ENCODE data around the gene SMCO2. TPM values are rescaled to one million over a fixed set of nuclear protein-coding genes. Genes with fewer than 3 reads are reported as not detected.

Gene SMCO2
- total RNA-seq, 1 donor from 2014 or later = 0.46 TPM

DNA sequence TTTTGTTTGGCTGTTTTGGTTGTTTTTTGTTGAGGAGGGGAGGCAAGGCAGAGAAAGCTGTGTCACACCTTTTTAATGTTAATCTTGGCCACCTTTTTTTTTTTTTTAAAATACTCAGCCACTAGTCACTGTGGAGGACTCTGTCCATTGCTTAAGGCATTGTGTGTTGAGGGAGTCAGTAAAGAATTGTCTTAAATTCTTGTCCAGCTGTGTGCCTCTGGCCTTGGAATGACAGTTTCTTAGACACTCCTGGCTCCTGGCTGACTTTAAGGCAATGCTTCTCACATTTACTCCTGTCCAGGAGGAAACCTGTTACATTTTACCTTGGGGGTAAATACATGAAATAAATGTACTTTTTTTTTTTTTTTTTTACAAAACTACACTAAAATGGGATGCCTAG, 18.1 kb upstream of the SMCO2 start:
- Mint-ChIP-seq H3K4me1 (ENCODE audit: unreplicated experiment) (no peaks in the 10 kb centered on the region), H3K9me3 (ENCODE audit: unreplicated experiment) (no peaks in the 10 kb centered on the region), H3K27ac (ENCODE audit: unreplicated experiment) (no peak overlapping the region), H3K36me3 (ENCODE audit: low read depth, unreplicated experiment) (no peaks in the 10 kb centered on the region), H3K27me3 (ENCODE audit: unreplicated experiment) (no peaks in the 10 kb centered on the region), H3K4me3 (ENCODE audit: unreplicated experiment) (no peak overlapping the region)
- TF ChIP-seq, protein P1, sequence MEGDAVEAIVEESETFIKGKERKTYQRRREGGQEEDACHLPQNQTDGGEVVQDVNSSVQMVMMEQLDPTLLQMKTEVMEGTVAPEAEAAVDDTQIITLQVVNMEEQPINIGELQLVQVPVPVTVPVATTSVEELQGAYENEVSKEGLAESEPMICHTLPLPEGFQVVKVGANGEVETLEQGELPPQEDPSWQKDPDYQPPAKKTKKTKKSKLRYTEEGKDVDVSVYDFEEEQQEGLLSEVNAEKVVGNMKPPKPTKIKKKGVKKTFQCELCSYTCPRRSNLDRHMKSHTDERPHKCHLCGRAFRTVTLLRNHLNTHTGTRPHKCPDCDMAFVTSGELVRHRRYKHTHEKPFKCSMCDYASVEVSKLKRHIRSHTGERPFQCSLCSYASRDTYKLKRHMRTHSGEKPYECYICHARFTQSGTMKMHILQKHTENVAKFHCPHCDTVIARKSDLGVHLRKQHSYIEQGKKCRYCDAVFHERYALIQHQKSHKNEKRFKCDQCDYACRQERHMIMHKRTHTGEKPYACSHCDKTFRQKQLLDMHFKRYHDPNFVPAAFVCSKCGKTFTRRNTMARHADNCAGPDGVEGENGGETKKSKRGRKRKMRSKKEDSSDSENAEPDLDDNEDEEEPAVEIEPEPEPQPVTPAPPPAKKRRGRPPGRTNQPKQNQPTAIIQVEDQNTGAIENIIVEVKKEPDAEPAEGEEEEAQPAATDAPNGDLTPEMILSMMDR (IDR thresholded peaks at IDR 0.05; ENCODE audit: unreplicated experiment) = no peak
- DNase-seq (ENCODE audit: low spot score) = no peak

DNA sequence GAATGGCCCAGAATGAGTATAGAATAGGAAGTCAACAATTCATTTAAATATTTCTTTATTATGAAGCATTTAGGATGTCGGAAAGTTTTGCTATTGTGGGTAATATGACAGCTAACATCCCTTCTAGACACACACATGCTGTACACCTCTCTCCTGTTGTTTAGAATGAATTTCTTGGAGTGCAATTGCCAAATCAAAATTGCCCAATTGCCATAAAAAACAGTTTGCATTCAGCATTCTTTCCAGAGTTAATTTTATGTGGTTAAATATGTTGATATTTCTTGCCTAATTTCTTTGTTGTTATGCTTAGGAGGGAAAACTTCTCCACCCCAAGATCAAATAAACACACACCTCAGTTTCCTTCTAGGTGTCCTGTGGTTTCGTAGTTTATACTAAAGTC, 16.9 kb upstream of the SMCO2 start:
- Mint-ChIP-seq H3K27me3 (ENCODE audit: unreplicated experiment) (no peaks in the 10 kb centered on the region), H3K4me1 (ENCODE audit: unreplicated experiment) (no peaks in the 10 kb centered on the region), H3K27ac (ENCODE audit: unreplicated experiment) (no peak overlapping the region), H3K9me3 (ENCODE audit: unreplicated experiment) (no peaks in the 10 kb centered on the region), H3K36me3 (ENCODE audit: low read depth, unreplicated experiment) (no peaks in the 10 kb centered on the region), H3K4me3 (ENCODE audit: unreplicated experiment) (no peak overlapping the region)
- TF ChIP-seq, protein P1 (IDR thresholded peaks at IDR 0.05; ENCODE audit: unreplicated experiment) = no peak
- no peak for DNase-seq (ENCODE audit: low spot score)

DNA sequence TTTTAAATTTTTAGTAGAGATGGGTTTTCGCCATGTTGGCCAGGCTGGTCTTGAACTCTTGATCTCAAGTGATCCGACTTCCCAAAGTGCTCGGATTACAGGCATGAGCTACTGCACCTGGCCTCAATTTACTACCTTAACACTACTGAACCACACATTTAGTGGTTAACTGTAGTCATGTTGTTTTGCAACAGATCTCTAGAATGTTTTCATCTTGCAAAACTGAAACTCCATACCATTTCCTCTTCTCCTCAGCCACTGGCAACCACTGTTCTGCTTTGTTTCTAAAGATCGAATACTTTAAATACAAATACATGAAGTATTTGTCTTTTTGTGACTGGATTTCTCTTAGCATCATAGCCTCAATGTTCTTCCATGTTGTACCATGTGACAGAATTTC, 15.4 kb upstream of the SMCO2 start:
- TF ChIP-seq, protein P1 (IDR thresholded peaks at IDR 0.05; ENCODE audit: unreplicated experiment) = no peak
- H3K36me3 Mint-ChIP-seq (ENCODE audit: low read depth, unreplicated experiment) = no peaks in the 10 kb centered on the region
- no peak overlapping the region for H3K4me3 Mint-ChIP-seq (ENCODE audit: unreplicated experiment)
- no peaks in the 10 kb centered on the region for H3K4me1 Mint-ChIP-seq (ENCODE audit: unreplicated experiment)
- no peaks in the 10 kb centered on the region for H3K9me3 Mint-ChIP-seq (ENCODE audit: unreplicated experiment)
- H3K27ac Mint-ChIP-seq (ENCODE audit: unreplicated experiment) = no peak overlapping the region
- peaks cover 2% of the 10 kb centered on the region for H3K27me3 Mint-ChIP-seq (ENCODE audit: unreplicated experiment)
- no peak for DNase-seq (ENCODE audit: low spot score)

- Mint-ChIP-seq H3K4me3 (ENCODE audit: unreplicated experiment) (no peak overlapping the region), H3K27ac (ENCODE audit: unreplicated experiment) (peak overlapping the region; percentile 7), H3K27me3 (ENCODE audit: unreplicated experiment) (peaks cover 2% of the 10 kb centered on the region), H3K4me1 (ENCODE audit: unreplicated experiment) (peaks cover 7% of the 10 kb centered on the region), H3K36me3 (ENCODE audit: low read depth, unreplicated experiment) (no peaks in the 10 kb centered on the region), H3K9me3 (ENCODE audit: unreplicated experiment) (no peaks in the 10 kb centered on the region)
- TF ChIP-seq, protein P1 (IDR thresholded peaks at IDR 0.05; ENCODE audit: unreplicated experiment) = peak; percentile 35
- DNase-seq (ENCODE audit: low spot score) = no peak
Measured at GRCh38 chr12:27434673-27435565, 11.6 kb upstream of the SMCO2 start.

DNA sequence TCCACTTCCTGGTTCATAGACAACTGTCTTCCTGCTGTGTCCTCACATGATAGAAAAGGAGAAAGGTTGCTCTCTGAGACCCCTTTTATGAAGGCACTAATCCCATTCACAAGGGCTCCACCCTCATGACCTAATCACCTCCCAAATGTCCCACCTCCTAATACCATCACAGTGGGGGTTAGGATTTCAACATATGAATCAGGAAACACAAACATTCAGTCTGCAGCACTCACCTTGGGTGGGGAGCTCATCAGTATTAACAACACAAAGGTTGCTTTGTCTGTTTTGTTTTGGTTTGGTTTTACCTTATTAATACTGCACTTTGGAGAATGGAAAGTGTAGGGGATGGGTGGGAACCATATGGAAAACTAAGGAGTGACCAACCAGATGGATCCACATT, 10.5 kb upstream of the SMCO2 start:
- H3K27ac Mint-ChIP-seq (ENCODE audit: unreplicated experiment) = no peak overlapping the region
- no peaks in the 10 kb centered on the region for H3K36me3 Mint-ChIP-seq (ENCODE audit: low read depth, unreplicated experiment)

More for the DNA sequence above, 10.5 kb upstream of the SMCO2 start:
- peaks cover 2% of the 10 kb centered on the region for H3K27me3 Mint-ChIP-seq (ENCODE audit: unreplicated experiment)
- TF ChIP-seq, protein P1 (IDR thresholded peaks at IDR 0.05; ENCODE audit: unreplicated experiment) = no peak
- peaks cover 7% of the 10 kb centered on the region for H3K4me1 Mint-ChIP-seq (ENCODE audit: unreplicated experiment)
- DNase-seq (ENCODE audit: low spot score) = no peak
- no peak overlapping the region for H3K4me3 Mint-ChIP-seq (ENCODE audit: unreplicated experiment)
- H3K9me3 Mint-ChIP-seq (ENCODE audit: unreplicated experiment) = no peaks in the 10 kb centered on the region
